GM19467 (cell line): Measurements from ENCODE around the gene NT5C3B.
"Not testable (repeated sequence)": the region's sequence is repeated elsewhere in the genome, so short reads cannot be mapped to it uniquely, and the experiment has no call there.

ENCODE experiments used
- ATAC-seq: cut with Tn5 transposase; IDR thresholded peaks from one replicate; pipeline ENCODE4 v1.9.1; 2021; ENCODE audit warnings: mild to moderate bottlenecking, moderate library complexity; ENCODE audit not compliant: unreplicated experiment

The NT5C3B gene

DNA sequence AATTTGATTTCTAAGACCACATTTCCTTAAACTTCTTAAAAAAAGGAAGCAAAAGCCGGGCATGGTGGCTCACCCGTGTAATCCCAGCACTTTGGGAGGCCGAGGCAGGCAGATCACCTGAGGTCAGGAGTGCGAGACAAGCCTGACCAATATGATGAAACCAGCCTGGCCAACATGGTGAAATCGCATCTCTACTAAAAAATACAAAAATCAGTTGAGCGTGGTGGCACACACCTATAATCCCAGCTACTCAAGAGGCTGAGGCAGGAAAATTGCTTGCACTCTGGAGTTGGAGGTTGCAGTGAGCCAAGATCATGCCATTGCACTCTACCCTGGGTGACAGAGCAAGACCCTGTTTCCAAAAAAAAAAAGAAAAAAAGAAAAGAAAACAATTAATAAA, 4.7 kb upstream of the NT5C3B start:
- ATAC-seq = not testable (repeated sequence)

DNA sequence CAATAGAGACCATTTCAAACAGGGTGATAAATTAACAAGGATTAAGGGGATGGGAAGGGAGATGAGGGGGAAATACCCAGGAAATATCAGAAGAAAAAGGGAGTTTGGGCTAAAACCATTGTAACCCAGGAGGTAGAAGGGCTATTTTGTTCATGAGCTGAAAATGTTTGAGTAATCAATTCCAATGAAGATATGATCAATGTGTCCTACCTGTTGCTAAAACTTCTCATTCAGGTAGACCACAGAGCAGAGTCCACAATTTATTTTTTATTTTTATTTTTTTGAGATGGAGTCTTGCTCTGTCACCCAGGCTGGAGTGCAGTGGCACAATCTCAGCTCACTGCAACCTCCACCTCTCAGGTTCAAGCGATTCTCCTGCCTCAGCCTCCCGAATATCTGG, 3.4 kb upstream of the NT5C3B start:
- ATAC-seq = not testable (repeated sequence)

GRCh38 chr17:41837761-41838538, 1.9 kb upstream of the NT5C3B start, which contains the start of gene KLHL10:
Gene KLHL10 (plus strand): TSS chr17:41837825. CDS start chr17:41837933, 108 bp downstream.
- no peak for ATAC-seq

GRCh38 chr17:41836550-41837196, 641 bp upstream of the NT5C3B start:
- ATAC-seq = no peak

- peak; percentile 15 for ATAC-seq
Measured at GRCh38 chr17:41835214-41835799, 725 bp downstream of the NT5C3B start.

- not testable (repeated sequence) for ATAC-seq
Measured at GRCh38 chr17:41829961-41830360, 6.1 kb downstream of the NT5C3B start.

DNA sequence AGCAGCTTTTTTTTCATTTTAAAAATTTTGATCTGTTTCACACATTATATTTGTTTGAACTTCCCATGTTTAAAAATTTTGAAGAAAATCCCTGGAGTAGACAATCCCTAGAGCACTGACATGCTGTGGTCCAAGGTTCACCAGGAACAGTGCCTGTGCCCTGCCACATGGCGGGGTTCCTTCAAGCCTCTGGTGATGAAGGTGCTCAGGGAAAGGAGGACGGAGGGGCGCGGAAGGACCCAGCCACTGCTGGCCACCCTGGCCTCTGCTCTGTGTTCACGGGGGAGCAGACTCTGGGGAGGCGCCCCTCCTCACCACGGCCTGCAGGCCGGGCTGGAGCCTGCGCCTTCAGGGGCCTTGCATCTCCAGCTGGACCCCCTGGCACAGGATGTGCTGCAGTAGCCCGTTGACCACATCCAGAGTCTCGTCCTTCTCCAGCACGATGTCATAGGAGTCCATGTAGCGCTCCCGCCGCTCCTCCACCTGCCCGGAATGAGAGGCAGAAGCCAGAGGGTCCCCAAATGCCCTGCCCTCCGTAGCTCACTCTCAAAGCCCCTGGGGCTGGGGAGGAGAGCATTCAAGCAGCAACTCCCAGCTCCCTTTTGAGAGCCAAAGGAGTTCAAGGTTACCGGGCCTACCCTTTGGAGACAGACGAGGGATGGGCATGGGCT, 10.7 kb downstream of the NT5C3B start:
- no peak for ATAC-seq

- ATAC-seq = no peak
Measured at GRCh38 chr17:41824086-41824485, 11.9 kb downstream of the NT5C3B start.

DNA sequence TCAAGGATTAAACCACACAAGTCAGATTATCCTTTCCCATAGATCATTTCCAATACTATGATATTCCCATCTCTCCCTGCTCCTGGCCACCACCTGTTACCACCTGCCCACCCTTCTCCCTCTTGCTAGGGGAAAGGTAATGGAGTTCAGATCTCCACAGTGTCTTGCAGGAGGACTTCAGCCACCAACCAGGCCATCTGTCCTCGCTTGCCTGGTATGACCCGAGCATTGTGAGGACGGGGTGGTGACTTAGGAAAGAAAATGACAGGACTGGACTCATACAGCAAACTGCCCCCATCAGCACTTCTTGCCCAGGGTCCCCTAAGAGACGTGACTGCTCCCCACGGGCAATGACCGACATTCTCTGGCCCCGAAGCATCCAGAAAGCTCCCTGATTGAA, 12.5 kb downstream of the NT5C3B start:
- ATAC-seq = no peak

- ATAC-seq = no peak
Measured at GRCh38 chr17:41823141-41823524, 12.9 kb downstream of the NT5C3B start.

DNA sequence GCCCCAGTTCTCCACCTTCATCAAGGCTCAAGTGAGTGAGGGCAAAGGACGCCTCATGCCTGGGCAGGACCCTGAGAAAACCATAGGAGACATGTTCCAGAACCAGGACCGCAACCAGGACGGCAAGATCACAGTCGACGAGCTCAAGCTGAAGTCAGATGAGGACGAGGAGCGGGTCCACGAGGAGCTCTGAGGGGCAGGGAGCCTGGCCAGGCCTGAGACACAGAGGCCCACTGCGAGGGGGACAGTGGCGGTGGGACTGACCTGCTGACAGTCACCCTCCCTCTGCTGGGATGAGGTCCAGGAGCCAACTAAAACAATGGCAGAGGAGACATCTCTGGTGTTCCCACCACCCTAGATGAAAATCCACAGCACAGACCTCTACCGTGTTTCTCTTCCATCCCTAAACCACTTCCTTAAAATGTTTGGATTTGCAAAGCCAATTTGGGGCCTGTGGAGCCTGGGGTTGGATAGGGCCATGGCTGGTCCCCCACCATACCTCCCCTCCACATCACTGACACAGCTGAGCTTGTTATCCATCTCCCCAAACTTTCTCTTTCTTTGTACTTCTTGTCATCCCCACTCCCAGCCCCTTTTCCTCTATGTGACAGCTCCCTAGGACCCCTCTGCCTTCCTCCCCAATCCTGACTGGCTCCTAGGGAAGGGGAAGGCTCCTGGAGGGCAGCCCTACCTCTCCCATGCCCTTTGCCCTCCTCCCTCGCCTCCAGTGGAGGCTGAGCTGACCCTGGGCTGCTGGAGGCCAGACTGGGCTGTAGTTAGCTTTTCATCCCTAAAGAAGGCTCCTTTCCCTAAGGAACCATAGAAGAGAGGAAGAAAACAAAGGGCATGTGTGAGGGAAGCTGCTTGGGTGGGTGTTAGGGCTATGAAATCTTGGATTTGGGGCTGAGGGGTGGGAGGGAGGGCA, 13.6 kb downstream of the NT5C3B start:
- no peak for ATAC-seq

DNA sequence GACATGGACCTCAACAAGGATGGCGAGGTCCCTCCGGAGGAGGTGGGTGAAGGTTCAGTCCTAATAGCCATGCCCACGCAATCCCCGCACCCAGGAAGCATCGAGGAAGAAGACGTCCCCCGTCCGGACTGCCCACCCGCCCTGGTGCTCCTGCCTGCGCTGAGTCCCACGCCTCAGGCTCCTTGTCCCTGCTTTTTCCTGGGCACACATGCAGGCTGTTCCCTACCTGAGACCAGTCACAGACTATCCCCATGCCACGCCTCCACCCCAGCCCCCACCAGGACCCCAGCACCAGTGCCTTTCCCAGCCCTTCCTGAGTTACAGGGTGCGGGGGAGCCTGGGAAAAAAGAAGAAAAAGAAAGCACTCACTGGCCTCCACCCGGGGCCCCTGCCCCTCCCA, 14.3 kb downstream of the NT5C3B start:
- no peak for ATAC-seq

DNA sequence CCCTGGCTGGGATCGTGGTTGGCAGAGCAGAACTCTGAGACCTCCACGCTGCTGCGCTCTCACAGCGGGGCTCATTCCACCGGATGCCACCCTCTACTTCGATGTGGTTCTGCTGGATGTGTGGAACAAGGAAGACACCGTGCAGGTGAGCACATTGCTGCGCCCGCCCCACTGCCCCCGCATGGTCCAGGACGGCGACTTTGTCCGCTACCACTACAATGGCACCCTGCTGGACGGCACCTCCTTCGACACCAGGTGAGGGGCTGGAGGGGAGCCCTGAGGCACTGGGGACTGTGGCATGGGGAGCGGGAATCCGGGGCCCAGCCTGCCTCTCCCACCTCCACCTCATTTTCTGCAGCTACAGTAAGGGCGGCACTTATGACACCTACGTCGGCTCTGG, 18.0 kb downstream of the NT5C3B start:
- ATAC-seq = no peak

DNA sequence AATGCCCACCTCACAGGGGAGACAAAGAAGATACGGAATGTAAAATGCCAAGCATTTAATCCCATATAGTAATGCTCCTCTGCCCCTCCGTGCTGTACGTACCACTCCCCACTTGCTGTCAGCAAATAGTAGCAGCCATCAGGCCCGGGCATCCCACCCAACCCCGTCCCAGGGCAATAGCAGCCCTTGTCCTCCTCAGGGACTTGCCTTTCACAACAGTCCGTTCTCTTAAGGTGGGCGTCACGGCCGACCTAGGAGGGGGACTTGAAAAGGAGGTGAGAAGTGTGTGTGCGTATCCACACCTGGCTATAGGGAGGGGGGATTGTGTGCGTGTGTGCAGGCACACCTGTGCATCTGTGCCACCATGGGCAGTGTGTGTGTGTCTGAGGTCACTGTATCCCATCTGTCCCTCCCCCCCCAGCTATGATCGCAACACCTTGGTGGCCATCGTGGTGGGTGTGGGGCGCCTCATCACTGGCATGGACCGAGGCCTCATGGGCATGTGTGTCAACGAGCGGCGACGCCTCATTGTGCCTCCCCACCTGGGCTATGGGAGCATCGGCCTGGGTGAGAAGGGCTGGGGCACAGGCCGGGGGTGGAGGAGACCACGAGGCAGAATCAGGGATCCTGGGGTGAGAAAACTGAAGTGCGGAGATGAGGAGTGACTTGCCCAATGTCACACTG, 19.3 kb downstream of the NT5C3B start:
- ATAC-seq = no peak

DNA sequence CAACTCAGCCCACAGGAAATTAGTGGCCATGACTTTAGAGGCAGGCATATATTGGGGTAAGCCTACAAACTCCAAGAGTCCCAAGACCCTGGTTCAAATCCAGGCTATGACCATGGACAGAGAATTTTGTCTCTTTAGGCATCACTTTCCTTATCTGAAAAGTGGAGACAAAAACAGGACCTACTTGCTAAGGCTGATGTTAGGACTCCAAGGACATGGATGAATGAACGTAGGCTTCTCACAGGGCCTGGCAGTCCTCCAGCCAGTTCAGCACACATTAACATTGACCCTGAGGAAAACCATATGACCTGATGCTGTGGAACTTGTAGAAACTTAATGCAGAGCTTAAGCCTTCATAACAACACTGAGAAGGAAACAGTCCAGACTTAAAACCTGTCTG, 21.8 kb downstream of the NT5C3B start:
- no peak for ATAC-seq

DNA sequence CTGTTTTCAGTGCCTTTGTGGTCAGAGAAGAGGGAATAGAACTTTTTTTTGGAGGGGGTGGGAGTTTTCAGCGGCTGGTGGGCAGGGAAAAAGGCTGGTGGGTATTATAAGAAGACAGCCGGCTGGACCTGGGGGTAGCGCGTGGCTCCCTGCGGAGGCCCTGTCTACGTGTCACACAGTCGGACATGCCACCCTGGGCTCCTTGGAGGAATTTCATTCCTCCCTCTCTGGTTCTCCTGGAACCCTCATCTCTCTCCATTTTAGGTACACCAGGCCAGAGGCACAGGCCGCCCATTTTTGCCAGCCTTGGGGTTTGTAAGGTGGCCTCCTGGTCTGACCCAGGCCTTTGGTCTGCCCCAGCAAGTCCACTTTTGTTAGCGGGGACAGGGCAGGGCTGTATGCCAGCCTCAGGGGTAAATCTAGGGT, 22.3 kb downstream of the NT5C3B start:
- ATAC-seq = no peak

- ATAC-seq = no peak
Measured at GRCh38 chr17:41813152-41813680, 22.8 kb downstream of the NT5C3B start.

DNA sequence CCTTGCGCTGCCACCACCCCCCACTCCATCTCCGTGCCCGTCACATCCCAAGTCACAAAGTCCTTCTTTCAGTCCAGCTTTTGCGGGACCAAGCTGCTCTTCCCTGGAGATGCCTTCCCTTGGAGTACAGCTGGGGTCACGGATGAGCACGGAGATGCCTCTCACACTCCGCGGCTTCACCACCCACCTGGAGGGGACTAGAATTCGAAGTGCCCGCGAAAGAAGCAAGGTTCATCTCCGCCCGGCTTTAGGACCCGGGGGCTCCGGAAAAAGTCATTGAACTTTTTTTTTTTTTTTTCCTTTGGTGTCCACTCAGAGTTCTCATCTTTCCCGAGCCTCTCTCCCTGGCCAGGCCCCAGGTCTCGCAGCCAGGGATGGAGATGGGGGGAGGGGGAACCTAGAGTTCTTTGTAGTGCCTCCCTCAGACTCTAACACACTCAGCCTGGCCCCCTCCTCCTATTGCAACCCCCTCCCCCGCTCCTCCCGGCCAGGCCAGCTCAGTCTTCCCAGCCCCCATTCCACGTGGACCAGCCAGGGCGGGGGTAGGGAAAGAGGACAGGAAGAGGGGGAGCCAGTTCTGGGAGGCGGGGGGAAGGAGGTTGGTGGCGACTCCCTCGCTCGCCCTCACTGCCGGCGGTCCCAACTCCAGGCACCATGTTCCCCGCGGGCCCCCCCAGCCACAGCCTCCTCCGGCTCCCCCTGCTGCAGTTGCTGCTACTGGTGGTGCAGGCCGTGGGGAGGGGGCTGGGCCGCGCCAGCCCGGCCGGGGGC, 23.5 kb downstream of the NT5C3B start, which contains the start of gene FKBP10:
TSS of gene FKBP10 (plus strand) at position 624 of the 771 bp plus-strand sequence. CDS start at position 655, 31 bp downstream.
- ATAC-seq = no peak
